LNCAP (cell line): ENCODE results near the gene HPSE2.

ENCODE experiments used
- TF ChIP-seq, protein P1 (sequence below): fragments of 450-650 bp; IDR thresholded peaks from 2 replicates; pipeline ENCODE4 v1.5.1; 2017; ENCODE audit warnings: mild to moderate bottlenecking

HPSE2 gene

DNA sequence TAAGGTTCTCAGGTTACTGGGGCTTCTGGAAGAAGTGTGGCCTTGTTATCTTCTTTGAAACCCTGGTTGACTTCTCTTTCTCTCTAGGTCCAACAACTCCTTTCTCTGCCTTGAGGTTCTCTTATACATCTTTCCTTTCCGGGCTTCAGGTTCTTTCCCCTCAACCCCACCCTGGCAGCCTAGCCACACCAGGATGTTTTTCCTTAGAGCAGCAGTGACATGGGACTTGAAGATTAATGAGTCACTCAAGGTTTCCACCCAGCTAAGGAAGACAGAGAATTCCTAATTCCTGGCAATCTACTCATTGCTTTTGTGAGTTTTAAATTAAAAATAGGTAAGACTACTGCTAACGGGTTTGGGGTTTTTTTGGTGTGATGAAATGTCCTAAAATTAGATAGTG is 667.1 kb downstream of the HPSE2 start:
- TF ChIP-seq, protein P1, sequence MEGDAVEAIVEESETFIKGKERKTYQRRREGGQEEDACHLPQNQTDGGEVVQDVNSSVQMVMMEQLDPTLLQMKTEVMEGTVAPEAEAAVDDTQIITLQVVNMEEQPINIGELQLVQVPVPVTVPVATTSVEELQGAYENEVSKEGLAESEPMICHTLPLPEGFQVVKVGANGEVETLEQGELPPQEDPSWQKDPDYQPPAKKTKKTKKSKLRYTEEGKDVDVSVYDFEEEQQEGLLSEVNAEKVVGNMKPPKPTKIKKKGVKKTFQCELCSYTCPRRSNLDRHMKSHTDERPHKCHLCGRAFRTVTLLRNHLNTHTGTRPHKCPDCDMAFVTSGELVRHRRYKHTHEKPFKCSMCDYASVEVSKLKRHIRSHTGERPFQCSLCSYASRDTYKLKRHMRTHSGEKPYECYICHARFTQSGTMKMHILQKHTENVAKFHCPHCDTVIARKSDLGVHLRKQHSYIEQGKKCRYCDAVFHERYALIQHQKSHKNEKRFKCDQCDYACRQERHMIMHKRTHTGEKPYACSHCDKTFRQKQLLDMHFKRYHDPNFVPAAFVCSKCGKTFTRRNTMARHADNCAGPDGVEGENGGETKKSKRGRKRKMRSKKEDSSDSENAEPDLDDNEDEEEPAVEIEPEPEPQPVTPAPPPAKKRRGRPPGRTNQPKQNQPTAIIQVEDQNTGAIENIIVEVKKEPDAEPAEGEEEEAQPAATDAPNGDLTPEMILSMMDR = no peak

DNA sequence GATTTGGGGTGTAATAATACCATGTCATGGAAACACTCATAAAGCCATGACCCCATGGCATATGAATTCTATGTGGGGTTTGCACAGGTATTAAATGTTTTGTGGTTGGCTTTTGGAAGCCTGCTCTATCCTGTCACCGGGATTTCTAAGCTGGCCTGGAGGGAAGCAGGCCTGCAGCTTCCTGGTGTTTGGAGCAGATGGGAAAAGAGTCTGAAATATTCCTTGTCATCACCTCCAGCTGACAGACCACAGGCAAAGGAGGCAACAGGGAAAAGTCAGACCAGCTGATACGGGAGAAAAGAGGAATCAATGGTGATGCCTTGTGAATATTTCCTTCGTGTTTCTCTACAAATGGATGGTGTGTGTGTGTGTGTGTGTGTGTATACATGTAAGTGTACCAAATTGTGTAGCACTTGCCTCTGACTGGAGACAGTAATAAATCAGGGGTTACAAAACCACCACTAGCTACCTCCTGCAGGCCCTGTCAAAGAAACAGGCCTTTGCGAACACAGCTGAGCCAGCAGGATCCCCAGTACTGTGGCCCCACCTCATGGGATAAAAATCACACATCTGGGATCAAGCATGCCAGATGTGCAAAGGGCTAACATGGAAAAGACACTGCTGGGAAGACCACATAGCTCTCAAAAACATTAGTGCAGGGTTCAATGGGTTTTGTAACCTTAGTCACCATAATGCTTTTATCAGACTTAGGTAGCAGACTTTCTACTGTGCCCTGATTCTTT is 668.1 kb downstream of the HPSE2 start:
- TF ChIP-seq, protein P1 = no peak

DNA sequence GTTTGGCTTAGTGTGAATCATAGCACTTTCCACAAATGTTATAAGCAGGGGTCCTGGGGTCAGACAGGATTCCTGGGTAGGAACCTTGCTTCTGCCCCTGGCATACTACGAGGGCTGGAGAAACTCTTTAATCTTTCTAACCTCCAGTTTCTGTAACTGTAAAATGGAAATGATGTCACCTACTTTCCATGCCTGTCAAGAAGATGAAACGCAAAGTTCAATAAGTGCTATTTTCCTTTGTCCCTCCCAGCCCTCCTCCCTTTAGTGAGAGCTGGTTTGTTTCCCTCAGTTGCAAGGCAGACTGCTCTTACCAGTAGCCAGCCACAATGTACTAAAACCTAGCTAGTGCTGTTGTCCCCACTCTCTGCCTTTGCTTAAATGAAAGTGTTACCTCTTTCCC is 671.8 kb downstream of the HPSE2 start:
- TF ChIP-seq, protein P1 = no peak

DNA sequence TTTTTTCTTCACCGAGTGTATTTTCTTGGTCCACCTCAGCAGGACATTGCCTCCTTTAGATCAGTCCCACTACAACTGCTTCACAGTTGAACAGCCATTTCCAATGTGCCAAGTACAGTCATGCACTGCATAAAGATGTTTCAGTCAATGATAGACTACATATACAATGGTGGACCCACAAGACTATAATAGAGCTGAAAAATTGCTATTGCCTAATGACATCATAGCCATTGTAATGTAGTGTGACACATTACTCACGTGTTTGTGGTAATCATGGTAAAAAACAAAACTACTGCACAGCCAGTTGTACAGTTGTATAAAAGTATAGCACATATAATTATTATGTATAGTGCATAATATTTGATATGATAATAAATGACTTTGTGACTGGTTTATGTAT is 675.1 kb downstream of the HPSE2 start:
- TF ChIP-seq, protein P1 = no peak

DNA sequence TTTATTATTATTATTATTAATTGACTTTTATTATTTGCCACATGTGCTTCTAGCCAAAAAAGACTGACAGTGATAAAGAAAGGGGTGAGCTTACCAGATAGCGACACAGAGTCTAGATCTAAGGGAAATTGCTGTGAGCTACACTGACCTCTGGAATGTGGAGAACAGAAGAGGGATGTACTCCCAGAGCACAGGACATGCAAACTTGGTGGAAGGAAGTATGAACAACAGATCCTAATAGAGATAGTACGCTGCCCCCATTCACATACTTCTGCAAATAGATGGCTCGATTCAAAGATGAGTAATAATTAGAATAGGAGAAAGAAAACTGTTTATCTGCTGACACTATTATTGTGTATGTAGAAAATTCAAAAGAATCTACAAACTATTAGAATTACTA is 679.6 kb downstream of the HPSE2 start:
- TF ChIP-seq, protein P1 = no peak

DNA sequence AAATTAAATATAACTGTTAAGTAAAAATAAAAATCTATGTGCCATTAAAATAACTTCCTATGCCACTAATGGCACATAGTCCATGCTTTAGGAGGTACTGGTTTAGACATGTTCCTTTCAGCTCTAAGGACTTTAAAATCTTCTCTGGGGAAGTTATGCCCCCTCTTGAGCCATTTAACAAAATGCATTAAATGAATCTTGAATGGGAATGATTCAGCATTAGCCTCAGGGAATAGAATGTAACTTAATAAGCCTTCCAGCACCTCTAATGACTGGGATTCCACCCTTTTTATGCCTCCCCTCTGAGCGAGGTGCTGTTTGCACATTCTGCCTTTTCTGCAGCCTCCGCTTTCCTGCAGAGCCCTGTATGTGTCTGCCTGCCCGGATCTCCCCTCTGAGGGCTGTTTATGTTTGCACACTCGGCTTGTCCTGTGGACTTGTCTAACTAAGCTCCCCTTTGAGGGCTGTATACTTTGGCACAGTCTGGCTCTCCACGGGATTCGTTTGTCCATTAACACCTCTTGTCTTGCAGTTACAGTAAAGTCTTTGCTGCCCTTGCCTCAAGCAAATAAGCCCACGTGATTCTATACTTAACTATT is 680.5 kb downstream of the HPSE2 start:
- TF ChIP-seq, protein P1 = no peak

DNA sequence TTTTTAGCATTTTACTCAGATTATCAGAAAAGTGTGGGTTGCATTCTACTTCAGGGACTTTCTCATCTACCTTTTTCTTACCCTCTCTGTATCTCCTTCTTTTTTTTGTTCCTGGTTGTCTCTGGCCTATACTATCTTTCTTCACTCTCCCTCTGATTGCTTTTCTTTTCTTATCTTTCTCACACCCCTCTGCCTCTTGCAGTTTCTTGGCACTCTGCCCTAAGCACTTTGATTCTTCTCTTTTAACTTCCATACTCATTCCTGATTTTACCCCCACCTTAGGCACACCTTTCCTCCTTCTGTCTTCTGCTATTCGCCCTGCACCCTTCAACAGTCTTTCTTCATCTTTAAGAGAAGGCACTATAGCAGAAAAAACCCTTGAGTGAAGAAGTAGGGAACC is 696.1 kb downstream of the HPSE2 start:
- TF ChIP-seq, protein P1 = no peak
